Keratinocyte (primary cell): Measurements from ENCODE around the gene ATG9B. TPM values are rescaled to one million over a fixed set of nuclear protein-coding genes. Genes with fewer than 3 reads are reported as not detected.

Experiments
- DNase-seq: peaks from one replicate; pipeline ENCODE4 v3.0.0-alpha.2; 2011; ENCODE audit warnings: low read depth, missing footprints, low spot score
- FAIRE-seq: peaks from 2 replicates; lab custom pipeline; 2011; peaks lifted over from hg19 to GRCh38; lab: Jason Lieb, UNC
- H2AFZ ChIP-seq: 2 replicates; pipeline ENCODE4 v1.6.0; 2012; ENCODE audit warnings: low read length, control low read depth, inconsistent platforms; ENCODE audit not compliant: control insufficient read depth
- H3K27ac ChIP-seq: 2 replicates; pipeline ENCODE4 v1.5.1; 2011; ENCODE audit warnings: low read length; ENCODE audit not compliant: control insufficient read depth, insufficient read depth
- H3K27me3 ChIP-seq: 3 replicates; pipeline ENCODE4 v1.6.0; 2011; ENCODE audit warnings: low read length; ENCODE audit not compliant: control insufficient read depth, insufficient read depth; ENCODE audit errors: extremely low read depth
- H3K36me3 ChIP-seq, 2 experiments: 2 replicates in 1 of 2; 3 replicates in 1 of 2; pipeline ENCODE4 v1.5.1; 2011; ENCODE audit warnings: low read length in 2 of 2, mild to moderate bottlenecking in 1 of 2; ENCODE audit not compliant: control insufficient read depth in 2 of 2, insufficient read depth in 2 of 2; ENCODE audit errors: extremely low read depth in 1 of 2
- H3K4me1 ChIP-seq: 3 replicates; pipeline ENCODE4 v1.5.1; 2011; ENCODE audit warnings: low read length; ENCODE audit not compliant: control insufficient read depth, insufficient read depth; ENCODE audit errors: extremely low read depth
- H3K4me2 ChIP-seq: 3 replicates; pipeline ENCODE4 v1.6.0; 2011; ENCODE audit warnings: low read depth, low read length; ENCODE audit not compliant: control insufficient read depth, insufficient read depth; ENCODE audit errors: extremely low read depth
- H3K4me3 ChIP-seq, 3 experiments: fragments of 200-600 bp in 1 of 3; sonication (generic) in 1 of 3; 2 replicates in 2 of 3; 3 replicates in 1 of 3; pipeline ENCODE4 v1.5.1; 2011 to 2016; ENCODE audit warnings: low read length in 3 of 3, mild to moderate bottlenecking in 3 of 3, control low read depth in 2 of 3, inconsistent platforms in 1 of 3, low read depth in 1 of 3, mixed read lengths in 1 of 3, mixed run types in 1 of 3, moderate library complexity in 1 of 3; ENCODE audit not compliant: control insufficient read depth in 2 of 3, insufficient read depth in 2 of 3; ENCODE audit errors: extremely low read depth in 1 of 3
- H3K79me2 ChIP-seq: 2 replicates; pipeline ENCODE4 v1.6.0; 2012; ENCODE audit warnings: low read length; ENCODE audit not compliant: control insufficient read depth, insufficient read depth
- H3K9ac ChIP-seq: 3 replicates; pipeline ENCODE4 v1.6.0; 2011; ENCODE audit warnings: low read length; ENCODE audit not compliant: control insufficient read depth, insufficient read depth; ENCODE audit errors: extremely low read depth
- H3K9me1 ChIP-seq: 3 replicates; pipeline ENCODE4 v1.6.0; 2011; ENCODE audit warnings: low read length; ENCODE audit not compliant: control insufficient read depth, insufficient read depth; ENCODE audit errors: extremely low read depth
- H3K9me3 ChIP-seq: 2 replicates; pipeline ENCODE4 v1.5.1; 2012; ENCODE audit warnings: low read depth, low read length; ENCODE audit not compliant: control insufficient read depth
- H4K20me1 ChIP-seq: 3 replicates; pipeline ENCODE4 v1.6.0; 2011; ENCODE audit warnings: low read length; ENCODE audit not compliant: control insufficient read depth, insufficient read depth; ENCODE audit errors: extremely low read depth
- EZH2 ChIP-seq: IDR thresholded peaks from one replicate; pipeline ENCODE4 v1.6.1; 2012; ENCODE audit warnings: inconsistent platforms, mild to moderate bottlenecking, low read length, moderate library complexity
- dilution Hi-C: fragments of 300-500 bp; cut with MboI; formaldehyde crosslinking; loops from one replicate; pipeline ENCODE4 v1.7.0; 2020; ENCODE audit warnings: low sequenced_read_pairs; ENCODE audit not compliant: extremely low pct_ligation_motif_present
- polyA plus RNA-seq, 5 experiments: library from polyadenylated mRNA; depleted of rRNA in 3 of 5; stranded (reverse) in 3 of 5; stranded (forward) in 1 of 5; unstranded in 1 of 5; fragments of >200 nt; gene quantifications; 1 replicate in 1 of 5; 2 replicates in 3 of 5; 3 replicates in 1 of 5; pipeline versions ENCODE4 v1.2.1 to v1.2.3, GENCODE V29; 2011 to 2012; ENCODE audit warnings: missing spikeins in 2 of 5, low read depth in 1 of 5, low replicate concordance in 1 of 5
- TF ChIP-seq, protein P1 (sequence below), 3 experiments: IDR thresholded peaks in 1 of 3; conservative IDR thresholded peaks in 1 of 3; optimal IDR thresholded peaks in 1 of 3; 2 replicates in 2 of 3; 3 replicates in 1 of 3; pipeline versions ENCODE3 to v1.5.1; 2011; ENCODE audit warnings: low read length in 3 of 3, mild to moderate bottlenecking in 3 of 3, moderate library complexity in 2 of 3, control low read depth in 1 of 3, inconsistent platforms in 1 of 3; ENCODE audit not compliant: insufficient read depth in 2 of 3; ENCODE audit errors: extremely low read depth in 1 of 3

The ATG9B gene
- polyA plus RNA-seq, 1 donor (not counting 4 experiments of a cell fraction or from before 2014, with no cell fraction given): 0.12 TPM

DNA sequence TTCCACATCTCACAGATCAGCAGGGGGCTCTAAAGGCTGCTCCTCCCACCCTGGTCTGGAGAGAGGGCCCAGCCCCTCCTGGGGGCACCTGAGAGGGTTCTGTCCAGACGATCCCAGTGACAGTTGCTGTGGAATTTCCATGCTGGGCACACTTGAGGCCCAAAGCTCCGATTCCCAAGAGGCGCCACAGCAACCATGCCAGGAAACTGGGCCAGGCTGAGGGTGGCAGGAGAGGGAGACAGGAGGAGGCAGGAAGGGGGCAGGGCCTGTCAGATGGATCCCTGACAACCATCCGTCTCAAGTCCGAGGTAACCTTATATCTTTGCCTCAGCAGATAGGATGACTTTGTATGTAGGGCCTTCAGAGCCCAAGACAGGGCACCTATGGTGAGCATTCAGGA, 37.7 kb downstream of the ATG9B start:
- H3K4me2 ChIP-seq: no peak overlapping the region
- no peaks in the 10 kb centered on the region for H3K79me2 ChIP-seq
- H3K27me3 ChIP-seq: peaks cover 7% of the 10 kb centered on the region
- no peak for FAIRE-seq
- no peak overlapping the region for H2AFZ ChIP-seq
- H3K36me3 ChIP-seq: no peaks in the 10 kb centered on the region
- TF ChIP-seq, protein P1, sequence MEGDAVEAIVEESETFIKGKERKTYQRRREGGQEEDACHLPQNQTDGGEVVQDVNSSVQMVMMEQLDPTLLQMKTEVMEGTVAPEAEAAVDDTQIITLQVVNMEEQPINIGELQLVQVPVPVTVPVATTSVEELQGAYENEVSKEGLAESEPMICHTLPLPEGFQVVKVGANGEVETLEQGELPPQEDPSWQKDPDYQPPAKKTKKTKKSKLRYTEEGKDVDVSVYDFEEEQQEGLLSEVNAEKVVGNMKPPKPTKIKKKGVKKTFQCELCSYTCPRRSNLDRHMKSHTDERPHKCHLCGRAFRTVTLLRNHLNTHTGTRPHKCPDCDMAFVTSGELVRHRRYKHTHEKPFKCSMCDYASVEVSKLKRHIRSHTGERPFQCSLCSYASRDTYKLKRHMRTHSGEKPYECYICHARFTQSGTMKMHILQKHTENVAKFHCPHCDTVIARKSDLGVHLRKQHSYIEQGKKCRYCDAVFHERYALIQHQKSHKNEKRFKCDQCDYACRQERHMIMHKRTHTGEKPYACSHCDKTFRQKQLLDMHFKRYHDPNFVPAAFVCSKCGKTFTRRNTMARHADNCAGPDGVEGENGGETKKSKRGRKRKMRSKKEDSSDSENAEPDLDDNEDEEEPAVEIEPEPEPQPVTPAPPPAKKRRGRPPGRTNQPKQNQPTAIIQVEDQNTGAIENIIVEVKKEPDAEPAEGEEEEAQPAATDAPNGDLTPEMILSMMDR (optimal IDR thresholded peaks at IDR 0.05 in 1 of 3, IDR thresholded peaks at IDR 0.05 in 1 of 3, conservative IDR thresholded peaks at IDR 0.05 in 1 of 3; ENCODE audit: extremely low read depth in 1 of 3, insufficient read depth in 2 of 3, low read length in 3 of 3): no peak
- no peak for TF ChIP-seq EZH2
- no peaks in the 10 kb centered on the region for H3K9me1 ChIP-seq
- peaks cover 12% of the 10 kb centered on the region for H3K9me3 ChIP-seq
- H3K9ac ChIP-seq: no peak overlapping the region
- no peak overlapping the region for H3K4me3 ChIP-seq
- H3K4me1 ChIP-seq: no peaks in the 10 kb centered on the region
- dilution Hi-C loops: no loop called here
- no peak for DNase-seq
- H3K27ac ChIP-seq: no peak overlapping the region
- H4K20me1 ChIP-seq: no peaks in the 10 kb centered on the region

DNA sequence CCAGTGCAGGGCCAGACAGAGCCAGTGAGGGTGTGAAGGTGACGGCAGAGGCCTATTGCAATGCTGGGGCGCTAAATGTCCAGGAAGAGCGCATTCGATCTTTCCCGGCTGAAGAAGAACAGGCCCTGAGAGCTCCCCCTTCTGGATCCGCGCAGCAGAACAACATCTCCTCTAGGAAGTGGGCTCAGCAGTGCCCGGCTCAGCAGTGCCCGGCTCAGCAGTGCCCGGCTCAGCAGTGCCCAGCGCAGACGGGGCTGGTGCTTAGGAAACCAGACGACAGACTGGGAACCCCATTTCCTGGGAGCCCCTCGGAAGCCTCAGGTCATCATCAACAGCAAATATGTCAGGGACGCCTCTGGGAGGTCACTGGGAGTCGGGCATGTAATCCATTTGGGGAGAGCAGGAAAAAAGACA, 38.2 kb downstream of the ATG9B start:
- H3K27ac ChIP-seq: no peak overlapping the region
- peaks cover 11% of the 10 kb centered on the region for H3K27me3 ChIP-seq
- H3K4me2 ChIP-seq: no peak overlapping the region
- H3K9me1 ChIP-seq: no peaks in the 10 kb centered on the region
- DNase-seq (no peak), FAIRE-seq (no peak)
- dilution Hi-C loops: no loop called here
- TF ChIP-seq, protein P1 (optimal IDR thresholded peaks at IDR 0.05 in 1 of 3, IDR thresholded peaks at IDR 0.05 in 1 of 3, conservative IDR thresholded peaks at IDR 0.05 in 1 of 3; ENCODE audit: extremely low read depth in 1 of 3, insufficient read depth in 2 of 3, low read length in 3 of 3): peak; percentile 52 to 90 (median 75)
- no peak for TF ChIP-seq EZH2
- H3K79me2 ChIP-seq: no peaks in the 10 kb centered on the region
- H3K4me3 ChIP-seq: no peak overlapping the region
- H3K4me1 ChIP-seq: no peaks in the 10 kb centered on the region
- H3K36me3 ChIP-seq: no peaks in the 10 kb centered on the region
- H4K20me1 ChIP-seq: no peaks in the 10 kb centered on the region
- no peak overlapping the region for H3K9ac ChIP-seq
- peaks cover 8% of the 10 kb centered on the region for H3K9me3 ChIP-seq
- no peak overlapping the region for H2AFZ ChIP-seq
